ENCODE data around the gene ZBTB49.
A peak's percentile ranks its signal among the peaks of the same experiment; 100 is the strongest.
"Not testable (repeated sequence)": the region's sequence is repeated elsewhere in the genome, so short reads cannot be mapped to it uniquely, and the experiment has no call there.

Gene ZBTB49

DNA sequence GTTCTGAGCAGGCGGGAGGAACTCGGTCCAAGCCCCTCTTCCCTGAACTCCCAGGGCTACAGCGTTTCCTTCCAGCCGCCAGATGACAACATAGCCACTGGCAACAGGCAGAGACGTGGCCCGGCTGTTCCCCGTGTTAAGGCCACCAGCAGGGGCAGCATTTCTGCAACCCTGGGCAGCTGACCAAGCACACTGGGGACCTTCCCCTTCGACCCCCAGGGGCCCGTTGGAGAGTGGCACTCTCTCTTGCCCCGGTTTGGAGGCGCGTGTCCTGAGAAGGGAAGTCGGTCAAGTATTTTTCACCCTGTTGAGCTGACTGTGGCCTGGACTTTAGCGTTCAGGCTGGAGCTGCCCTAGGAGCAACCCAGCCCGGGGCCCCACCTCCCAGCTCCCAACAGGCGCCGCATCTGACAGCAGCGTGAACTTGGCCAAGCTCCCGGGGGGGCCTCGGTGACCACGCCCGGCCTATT is 37.6 kb downstream of the ZBTB49 start:
- no peak for DNase-seq

DNA sequence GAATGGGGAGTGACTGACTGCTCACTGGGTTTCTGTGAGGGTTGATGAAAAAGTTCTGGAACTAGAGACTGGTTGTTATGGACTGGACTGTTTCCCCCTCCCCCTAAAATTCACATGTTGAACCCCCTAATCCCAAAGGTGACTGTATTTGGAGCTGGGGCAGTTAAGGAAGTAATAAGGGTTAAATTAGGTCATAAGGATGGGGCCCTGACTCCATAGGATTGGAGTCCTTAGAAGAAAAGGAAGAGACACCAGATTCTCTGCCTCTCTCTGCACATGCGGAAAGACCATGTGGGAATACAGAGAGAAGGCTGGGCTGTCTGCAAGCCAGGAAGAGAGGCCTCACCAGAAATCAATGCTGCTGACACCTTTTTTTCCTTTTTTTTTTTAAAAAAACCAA is 38.2 kb downstream of the ZBTB49 start:
- no peak for DNase-seq

DNA sequence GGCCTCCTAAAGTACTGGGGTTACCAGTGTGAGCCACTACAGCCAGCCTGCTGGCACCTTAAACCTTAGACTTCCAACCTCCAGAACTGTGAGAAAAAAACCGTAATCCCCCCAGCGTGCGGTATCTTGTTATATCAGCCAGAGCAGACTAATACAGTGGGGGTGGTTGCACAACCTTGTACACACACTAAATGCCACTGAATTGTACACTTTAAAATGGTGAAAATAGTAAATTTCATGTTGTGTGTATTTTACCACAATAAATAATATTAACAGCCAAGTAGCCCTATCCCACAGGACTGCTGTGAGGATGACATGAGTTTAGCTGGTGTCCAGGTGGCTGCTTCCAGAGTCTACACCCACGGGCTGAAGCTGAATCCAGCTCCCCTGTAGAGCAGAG is 38.8 kb downstream of the ZBTB49 start:
- no peak for DNase-seq

DNA sequence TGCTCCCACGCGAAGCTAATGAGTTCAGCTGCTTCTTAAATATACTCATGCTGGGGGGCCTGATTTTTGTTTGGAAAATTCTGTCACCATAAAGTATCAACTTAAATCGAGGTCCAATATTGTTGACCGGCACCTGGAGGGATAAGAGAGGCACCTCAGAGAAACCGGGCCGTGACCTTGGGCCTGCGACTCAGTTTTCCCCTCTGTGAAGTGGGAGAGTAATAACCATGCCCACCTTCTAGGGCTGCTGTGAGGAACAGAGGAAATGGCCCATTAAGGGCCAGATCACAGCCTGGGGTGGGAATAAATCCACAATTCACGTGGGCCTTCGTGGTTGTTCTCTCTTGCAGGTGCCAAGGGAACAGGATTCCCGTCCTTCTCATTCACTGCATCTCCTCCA is 39.4 kb downstream of the ZBTB49 start:
- DNase-seq: no peak

- DNase-seq: no peak
Observed at GRCh38 chr4:4330794-4331193, 40.7 kb downstream of the ZBTB49 start.

DNA sequence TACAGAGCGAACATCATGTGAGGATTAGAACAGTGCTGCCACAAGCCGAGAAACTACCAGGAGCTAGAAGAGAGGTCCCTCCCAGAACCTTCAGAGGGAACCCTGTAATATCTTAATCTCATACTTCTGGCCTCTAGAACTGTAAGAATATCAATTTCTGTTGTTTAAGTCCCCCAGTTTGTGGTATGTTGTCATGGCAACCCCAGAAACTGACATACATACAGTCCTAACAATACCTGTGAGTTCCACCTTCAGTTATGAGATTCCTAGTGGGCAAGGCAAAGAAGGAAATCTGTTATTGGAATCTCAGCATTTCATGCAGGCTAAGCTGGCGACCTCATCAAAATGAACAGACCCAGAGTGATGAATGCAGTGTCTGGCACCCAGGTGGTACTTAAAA is 42.5 kb downstream of the ZBTB49 start:
- no peak for DNase-seq

GRCh38 chr4:4333265-4333706 is 43.2 kb downstream of the ZBTB49 start:
- no peak for DNase-seq

DNA sequence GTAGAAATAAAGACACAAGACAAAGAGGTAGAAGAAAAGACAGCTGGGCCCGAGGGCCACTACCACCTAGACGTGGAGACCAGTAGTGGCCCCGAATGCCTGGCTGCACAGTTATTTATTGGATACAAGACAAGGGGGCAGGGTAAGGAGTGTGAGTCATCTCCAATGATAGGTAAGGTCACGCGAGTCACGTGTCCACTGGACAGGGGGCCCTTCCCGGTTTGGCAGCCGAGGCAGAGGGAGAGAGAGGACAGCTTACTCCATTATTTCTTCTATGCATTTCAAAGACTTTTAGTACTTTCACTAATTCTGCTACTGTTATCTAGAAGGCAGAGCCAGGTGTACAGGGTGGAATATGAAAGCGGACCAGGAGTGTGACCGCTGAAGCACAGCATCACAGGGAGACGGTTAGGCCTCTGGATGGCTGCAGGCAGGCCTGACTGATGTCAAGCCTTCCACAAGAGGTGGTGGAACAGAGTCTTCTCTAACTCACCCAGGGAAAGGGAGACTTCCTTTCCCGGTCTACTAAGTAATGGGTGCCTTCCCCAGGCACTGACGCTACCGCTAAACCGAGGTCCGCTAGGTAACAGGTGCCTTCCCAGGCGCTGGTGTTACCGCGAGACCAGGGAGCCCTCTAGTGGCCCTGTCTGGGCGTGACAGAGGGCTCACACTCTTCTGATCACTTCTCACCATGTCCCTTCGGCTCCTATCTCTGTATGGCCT is 44.9 kb downstream of the ZBTB49 start:
- DNase-seq: peak; percentile 67

GRCh38 chr4:4338210-4339001 is 48.4 kb downstream of the ZBTB49 start:
- DNase-seq: no peak

DNA sequence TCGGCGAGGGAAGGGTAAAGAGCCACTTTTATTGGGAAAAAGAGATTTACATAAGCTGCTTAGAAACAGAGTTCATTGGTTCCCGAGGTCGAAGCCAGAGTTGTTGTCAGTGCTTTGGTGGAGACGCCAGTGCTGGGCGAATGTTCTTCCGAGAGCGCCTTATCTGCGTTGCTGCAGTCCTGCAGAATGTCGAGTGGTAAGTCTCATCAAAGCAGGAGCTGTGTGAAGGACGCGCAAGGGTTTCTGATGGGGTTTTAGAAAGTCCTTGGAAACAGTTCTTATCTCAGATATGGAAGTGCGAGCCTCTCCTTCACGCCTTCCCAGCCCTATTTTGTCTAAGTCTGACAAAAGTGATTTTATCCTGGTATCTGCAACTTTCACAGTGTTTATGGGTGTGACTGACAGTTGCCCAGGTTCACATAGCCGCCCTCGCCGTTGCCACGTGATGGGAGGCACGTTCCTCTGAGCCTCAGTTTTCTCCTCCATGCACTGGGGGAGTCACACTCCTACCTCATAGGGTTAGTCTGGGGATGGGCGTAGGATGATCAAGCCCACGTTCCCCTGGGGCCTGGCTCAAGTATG is 49.5 kb downstream of the ZBTB49 start:
- DNase-seq: no peak

- no peak for DNase-seq
Observed at GRCh38 chr4:4341861-4342650, 52.0 kb downstream of the ZBTB49 start.

DNA sequence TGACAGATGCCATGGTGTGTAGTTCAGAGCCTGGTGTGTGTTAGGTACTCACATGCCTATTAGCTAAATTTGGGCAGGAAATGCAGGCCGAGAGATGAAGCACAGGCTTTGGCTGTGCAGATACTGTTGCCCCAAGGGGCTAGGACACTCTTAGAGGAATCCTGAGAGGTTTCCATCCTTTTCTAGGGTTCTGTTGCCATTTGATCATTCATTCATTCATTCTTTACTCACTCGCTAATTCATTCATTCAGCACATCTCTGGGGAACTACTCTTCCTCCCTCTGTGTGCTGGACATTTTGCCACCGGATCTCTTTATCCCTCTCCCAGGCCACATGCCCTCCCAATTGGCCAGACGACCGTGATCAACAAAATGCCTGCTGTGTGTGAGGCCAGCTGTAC is 53.0 kb downstream of the ZBTB49 start:
- DNase-seq: no peak

- DNase-seq: no peak
Observed at GRCh38 chr4:4344915-4345527, 55.0 kb downstream of the ZBTB49 start.

DNA sequence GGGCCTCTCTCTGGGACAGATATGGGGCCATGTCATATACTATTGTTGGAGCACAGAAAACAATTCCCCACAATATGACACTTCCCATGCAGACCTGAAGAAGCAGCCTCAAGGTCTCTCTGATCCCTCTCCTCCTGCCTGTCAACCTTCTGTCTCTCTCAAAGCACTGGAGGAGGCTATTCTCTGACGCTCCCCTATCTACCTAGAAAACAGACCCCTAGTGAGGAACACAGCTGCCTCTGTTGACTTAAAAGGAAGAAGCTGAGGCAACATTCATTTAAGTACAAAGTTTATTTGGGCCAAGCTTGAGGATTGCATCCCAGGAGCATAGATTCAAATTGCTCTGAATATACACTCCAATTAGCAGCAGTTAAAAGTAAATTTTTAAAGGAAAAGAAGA is 57.5 kb downstream of the ZBTB49 start:
- no peak for DNase-seq

GRCh38 chr4:4348585-4348984 is 58.5 kb downstream of the ZBTB49 start:
- not testable (repeated sequence) for DNase-seq

GRCh38 chr4:4349867-4350266 is 59.8 kb downstream of the ZBTB49 start:
- no peak for DNase-seq

- DNase-seq: no peak
Observed at GRCh38 chr4:4350909-4351308, 60.9 kb downstream of the ZBTB49 start.

DNA sequence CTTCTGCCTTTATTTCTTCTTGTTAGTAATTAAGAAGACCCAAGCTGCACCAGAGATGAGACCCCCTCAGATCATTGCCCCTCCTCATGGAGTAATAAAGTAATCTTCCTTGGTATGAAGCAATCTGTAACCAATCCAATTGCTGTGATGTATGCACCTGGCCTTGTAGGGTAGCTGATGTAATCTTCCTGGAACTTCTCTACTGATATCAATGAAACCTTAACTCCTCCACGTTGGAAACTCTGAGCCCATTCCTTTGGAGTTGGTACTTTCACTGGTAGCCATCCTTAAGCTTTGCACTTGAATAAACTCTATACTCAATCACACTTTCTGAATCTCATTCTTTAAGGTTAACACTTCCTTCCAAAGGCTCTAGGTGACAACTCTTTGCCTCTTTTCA is 65.3 kb downstream of the ZBTB49 start:
- DNase-seq: no peak

DNA sequence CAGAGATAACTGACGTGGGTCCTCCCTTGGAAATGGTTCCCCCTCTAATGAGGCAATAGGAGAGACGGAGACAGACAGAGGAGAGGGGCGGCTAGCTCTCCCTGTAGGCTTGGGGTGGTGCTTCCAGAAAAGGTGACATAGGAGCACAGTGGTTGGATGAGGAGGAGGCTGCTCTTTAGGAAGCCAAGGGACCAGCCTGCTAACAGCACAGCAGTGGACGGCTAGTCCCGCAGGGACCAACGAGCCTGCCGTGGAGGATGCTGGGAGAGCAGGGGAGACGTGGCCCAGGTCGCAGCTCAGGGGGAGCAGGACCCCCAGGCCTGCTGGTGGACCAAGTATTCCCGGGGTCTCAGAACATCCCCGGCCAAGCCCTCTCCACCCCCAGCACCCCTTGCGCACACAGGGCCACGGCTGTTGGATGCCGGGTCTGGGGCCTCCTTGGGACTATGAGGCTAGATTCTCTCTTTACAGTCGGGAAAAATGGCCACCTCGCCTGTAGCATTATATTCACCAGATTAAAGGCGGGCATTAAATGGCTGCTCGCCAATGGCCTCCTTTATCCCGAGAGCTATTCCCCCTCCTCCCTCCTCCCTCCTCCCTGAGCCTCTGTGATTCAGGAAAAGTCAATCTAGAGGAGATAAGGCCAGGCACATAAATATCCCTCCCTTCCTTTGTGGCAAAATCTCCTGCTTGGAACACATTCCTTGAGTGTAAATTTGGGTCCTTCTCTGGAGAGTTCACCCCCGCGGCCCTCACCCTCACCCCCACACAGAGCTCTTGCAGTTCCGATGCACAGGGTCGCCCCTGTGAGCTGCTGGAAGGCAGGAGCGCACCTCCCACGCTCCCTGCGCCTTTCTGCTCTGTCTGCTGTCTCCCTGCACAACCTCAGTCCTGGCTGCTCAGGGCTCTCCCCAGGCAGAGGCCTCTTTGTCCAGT is 66.3 kb downstream of the ZBTB49 start:
- DNase-seq: no peak

DNA sequence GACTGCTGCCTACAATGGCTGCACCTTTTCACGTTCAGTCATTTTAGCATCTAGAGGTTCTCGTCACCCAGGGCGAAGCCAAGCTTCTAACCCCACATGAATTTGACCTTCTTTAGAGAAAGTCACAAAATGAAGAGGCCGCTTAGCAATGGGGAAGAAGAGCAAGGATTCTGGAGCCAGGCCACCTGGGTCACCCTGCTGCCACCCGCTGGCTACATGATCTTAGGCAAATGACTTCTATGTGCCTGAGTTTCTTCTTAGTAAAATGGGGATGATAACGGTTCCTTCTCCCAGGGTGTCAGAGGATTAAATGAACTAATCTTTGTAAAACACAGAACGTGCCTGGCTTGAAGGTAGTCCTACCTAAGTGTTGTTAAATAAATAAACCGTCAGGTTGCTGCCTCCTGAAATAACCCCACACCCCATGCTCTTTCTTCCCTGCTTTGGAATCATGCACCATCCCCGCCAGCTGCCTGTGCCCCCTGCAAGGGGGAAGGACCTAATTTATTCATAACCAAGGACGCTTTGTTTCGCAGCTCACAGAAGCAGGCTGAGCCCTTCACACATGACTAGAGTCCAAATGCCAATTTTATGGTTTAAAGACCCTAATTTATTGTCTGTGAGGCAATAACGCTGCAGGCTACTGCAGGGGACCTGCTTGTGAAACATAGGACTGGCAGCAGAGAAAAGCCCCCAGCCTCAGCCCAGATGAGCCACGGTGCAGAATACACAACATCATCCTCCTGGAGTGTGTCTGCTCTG is 68.2 kb downstream of the ZBTB49 start:
- no peak for DNase-seq

DNA sequence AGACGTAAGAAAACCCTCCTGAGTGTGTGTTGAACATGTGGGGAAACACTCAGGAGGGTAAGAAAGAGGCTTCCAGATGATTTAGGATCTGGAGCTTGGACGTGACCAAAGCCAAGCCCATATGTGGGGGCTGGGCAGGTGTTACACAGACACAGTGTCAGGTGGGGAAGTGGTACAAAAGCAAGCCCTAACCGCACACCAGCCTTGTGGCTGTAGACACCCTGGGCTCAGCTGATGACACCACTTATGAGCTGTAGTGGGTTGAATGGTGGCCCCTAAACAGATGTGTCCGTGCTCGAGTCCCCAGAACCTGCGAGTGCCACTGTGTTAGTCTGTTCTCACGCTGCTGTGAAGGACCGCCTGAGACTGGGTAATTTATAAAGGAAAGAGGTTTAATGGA is 71.8 kb downstream of the ZBTB49 start:
- no peak for DNase-seq

All from stimulated activated CD4-positive, alpha-beta T cell treated with anti-CD3 and anti-CD28 coated beads, Interleukin-4, amount 100 ng/mL, for 1 hour (primary cell).